Endothelial cell of hepatic sinusoid (primary cell): ENCODE data around the gene PANX3.

Experiments
- in situ Hi-C: cut with HindIII; loops from 2 replicates; pipeline ENCODE4 v1.10.0; 2017; ENCODE audit warnings: low sequenced_read_pairs

The PANX3 gene

GRCh38 chr11:124648610-124649009 lies 37.4 kb downstream of the PANX3 start:
- in situ Hi-C loops = loop anchor here (5.0 kb wide), 1 partner anchor 189 kb away; no protein-coding TSS in a partner anchor

GRCh38 chr11:124656774-124657630 lies 45.8 kb downstream of the PANX3 start:
- in situ Hi-C loops = no loop called here

GRCh38 chr11:124657904-124658303 lies 46.7 kb downstream of the PANX3 start:
- in situ Hi-C loops = no loop called here

GRCh38 chr11:124658501-124658900 lies 47.3 kb downstream of the PANX3 start:
- in situ Hi-C loops = no loop called here

- in situ Hi-C loops = no loop called here
Observed at GRCh38 chr11:124658986-124659385, 47.8 kb downstream of the PANX3 start.

- in situ Hi-C loops = loop anchor here (5.0 kb wide), 2 partner anchors 56 to 136 kb away; no protein-coding TSS in a partner anchor
Observed at GRCh38 chr11:124661553-124661952, 50.3 kb downstream of the PANX3 start.

GRCh38 chr11:124662106-124662505 lies 50.9 kb downstream of the PANX3 start:
- in situ Hi-C loops = loop anchor here (5.0 kb wide), 2 partner anchors 55 to 135 kb away; no protein-coding TSS in a partner anchor

- in situ Hi-C loops = loop anchor here (5.0 kb wide), 2 partner anchors 53 to 133 kb away; no protein-coding TSS in a partner anchor
Observed at GRCh38 chr11:124663861-124664260, 52.6 kb downstream of the PANX3 start.

GRCh38 chr11:124667601-124668000 lies 56.4 kb downstream of the PANX3 start:
- in situ Hi-C loops = loop anchor here (5.0 kb wide), 1 partner anchor 55 kb away; the partner anchor contains the start of gene PANX3

GRCh38 chr11:124669193-124669592 lies 58.0 kb downstream of the PANX3 start:
- in situ Hi-C loops = loop anchor here (5.0 kb wide), 1 partner anchor 57 kb away; the partner anchor contains the start of gene PANX3
